SK-N-SH treated with all-trans-retinoic acid at 6 μM for 48 hours (cell line): Measurements from ENCODE around the gene RNF213.

Experiments
- ATAC-seq: fragments of 200-7000 bp; cut with Tn5 transposase; 3 replicates; pipeline ENCODE4 v1.9.1; 2020; ENCODE audit warnings: mild to moderate bottlenecking, moderate library complexity
- ARNTL ChIP-seq: fragments of 450-650 bp; formaldehyde crosslinking; IDR thresholded peaks from 2 replicates; pipeline ENCODE4 v1.5.0; 2020; ENCODE audit warnings: low read depth, mild to moderate bottlenecking, moderate library complexity, borderline replicate concordance
- BACH2 ChIP-seq: fragments of 250-450 bp; sonication (Bioruptor Pico); IDR thresholded peaks from 2 replicates; pipeline ENCODE4 v1.9.0; 2021; ENCODE audit warnings: mild to moderate bottlenecking, borderline replicate concordance
- CREB5 ChIP-seq: fragments of 250-450 bp; sonication (Bioruptor Pico); IDR thresholded peaks from 2 replicates; pipeline ENCODE4 v1.5.1; 2020; ENCODE audit warnings: low read depth, mild to moderate bottlenecking, moderate library complexity
- CSRNP3 ChIP-seq: fragments of 250-450 bp; sonication (Bioruptor Pico); IDR thresholded peaks from 2 replicates; pipeline ENCODE4 v1.5.1; 2021; ENCODE audit warnings: mild to moderate bottlenecking, moderate library complexity
- ESRRG ChIP-seq: fragments of 250-450 bp; sonication (Bioruptor Pico); IDR thresholded peaks from 2 replicates; pipeline ENCODE4 v1.6.1; 2021; ENCODE audit warnings: mild to moderate bottlenecking
- GLIS3 ChIP-seq: fragments of 250-450 bp; sonication (Bioruptor Pico); IDR thresholded peaks from 2 replicates; pipeline ENCODE4 v1.5.0; 2020; ENCODE audit warnings: mild to moderate bottlenecking, moderate library complexity
- ISL1 ChIP-seq: fragments of 250-450 bp; sonication (Bioruptor Pico); IDR thresholded peaks from 2 replicates; pipeline ENCODE4 v2.1.2; 2022; ENCODE audit warnings: mild to moderate bottlenecking, moderate library complexity
- OSR1 ChIP-seq: fragments of 250-450 bp; sonication (Bioruptor Pico); IDR thresholded peaks from 2 replicates; pipeline ENCODE4 v1.8.0; 2022; ENCODE audit warnings: moderate library complexity, mild to moderate bottlenecking, inconsistent platforms
- PATZ1 ChIP-seq: fragments of 250-450 bp; sonication (Bioruptor Pico); IDR thresholded peaks from 2 replicates; pipeline ENCODE4 v1.8.0; 2020; ENCODE audit warnings: mild to moderate bottlenecking, moderate library complexity, borderline replicate concordance
- POU6F1 ChIP-seq: fragments of 250-450 bp; sonication (Bioruptor Pico); IDR thresholded peaks from 2 replicates; pipeline ENCODE4 v1.8.0; 2021; ENCODE audit warnings: low read depth, mild to moderate bottlenecking, moderate library complexity, borderline replicate concordance
- PPARA ChIP-seq: fragments of 250-450 bp; sonication (Bioruptor Pico); IDR thresholded peaks from 2 replicates; pipeline ENCODE4 v1.5.0; 2020; ENCODE audit warnings: mild to moderate bottlenecking, borderline replicate concordance
- SNAI2 ChIP-seq: fragments of 250-450 bp; sonication (Bioruptor Pico); IDR thresholded peaks from 2 replicates; pipeline ENCODE4 v1.5.0; 2020; ENCODE audit warnings: mild to moderate bottlenecking, moderate library complexity
- TCF4 ChIP-seq: fragments of 250-450 bp; sonication (Bioruptor Pico); IDR thresholded peaks from 2 replicates; pipeline ENCODE4 v1.8.0; 2021; ENCODE audit warnings: mild to moderate bottlenecking, moderate library complexity, borderline replicate concordance
- TOX ChIP-seq: fragments of 250-450 bp; sonication (Bioruptor Pico); IDR thresholded peaks from 2 replicates; pipeline ENCODE4 v1.8.0; 2021; ENCODE audit warnings: mild to moderate bottlenecking, moderate library complexity, borderline replicate concordance
- TSHZ2 ChIP-seq: fragments of 250-450 bp; sonication (Bioruptor Pico); IDR thresholded peaks from 2 replicates; pipeline ENCODE4 v1.5.0; 2020; ENCODE audit warnings: mild to moderate bottlenecking, moderate library complexity
- ZC3H10 ChIP-seq: fragments of 250-450 bp; sonication (Bioruptor Pico); IDR thresholded peaks from 2 replicates; pipeline ENCODE4 v1.5.1; 2021; ENCODE audit warnings: mild to moderate bottlenecking, moderate library complexity
- ZFP3 ChIP-seq: fragments of 250-450 bp; sonication (Bioruptor Pico); IDR thresholded peaks from 2 replicates; pipeline ENCODE4 v1.5.0; 2020; ENCODE audit warnings: mild to moderate bottlenecking, moderate library complexity
- ZFP30 ChIP-seq: fragments of 450-650 bp; formaldehyde crosslinking; IDR thresholded peaks from 2 replicates; pipeline ENCODE4 v1.5.0; 2022; ENCODE audit warnings: mild to moderate bottlenecking, moderate library complexity
- ZNF565 ChIP-seq: fragments of 450-650 bp; formaldehyde crosslinking; conservative IDR thresholded peaks from 2 replicates; pipeline ENCODE4 v1.5.0; 2020; ENCODE audit warnings: low read depth, mild to moderate bottlenecking, moderate library complexity
- ZNF70 ChIP-seq: fragments of 450-650 bp; formaldehyde crosslinking; IDR thresholded peaks from 2 replicates; pipeline ENCODE4 v1.5.0; 2020; ENCODE audit warnings: mild to moderate bottlenecking, moderate library complexity

RNF213 gene

GRCh38 chr17:80372456-80372855, 111.8 kb downstream of the RNF213 start:
- no peak for ATAC-seq
- no peak for TF ChIP-seq POU6F1
- no peak for TF ChIP-seq ZFP30 (CRISPR knock-in tag)
- no peak for TF ChIP-seq CREB5 (CRISPR knock-in tag)
- TF ChIP-seq TOX (CRISPR knock-in tag): no peak
- no peak for TF ChIP-seq BACH2 (CRISPR knock-in tag)
- TF ChIP-seq ARNTL: no peak
- no peak for TF ChIP-seq CSRNP3 (CRISPR knock-in tag)
- TF ChIP-seq ZNF565 (CRISPR knock-in tag): no peak
- TF ChIP-seq ZC3H10: no peak
- TF ChIP-seq TCF4 (CRISPR knock-in tag): no peak
- TF ChIP-seq PATZ1 (CRISPR knock-in tag): no peak
- no peak for TF ChIP-seq GLIS3 (CRISPR knock-in tag)
- no peak for TF ChIP-seq ZFP3
- no peak for TF ChIP-seq ISL1 (CRISPR knock-in tag)
- no peak for TF ChIP-seq SNAI2 (CRISPR knock-in tag)
- no peak for TF ChIP-seq OSR1 (CRISPR knock-in tag)
- no peak for TF ChIP-seq PPARA (CRISPR knock-in tag)

GRCh38 chr17:80372922-80373570, 112.4 kb downstream of the RNF213 start:
- TF ChIP-seq PPARA (CRISPR knock-in tag) (no peak), TSHZ2 (no peak), TOX (CRISPR knock-in tag) (no peak), ZFP3 (no peak), POU6F1 (no peak), ZNF70 (CRISPR knock-in tag) (no peak), CREB5 (CRISPR knock-in tag) (no peak), ESRRG (CRISPR knock-in tag) (no peak), ZC3H10 (no peak)
- ATAC-seq: no peak
